Nephron (organoid): ENCODE measurements around the gene AZU1.
A peak's percentile ranks its signal among the peaks of the same experiment; 100 is the strongest.

Source experiments
- H3K27ac Mint-ChIP-seq, 3 experiments: 2 replicates each; pipeline ENCODE4 v1.8.0; 2020; ENCODE audit warnings: mixed read lengths in 3 of 3, mild to moderate bottlenecking in 2 of 3, moderate library complexity in 1 of 3
- H3K27me3 Mint-ChIP-seq: 2 replicates; pipeline ENCODE4 v1.8.0; 2021; ENCODE audit warnings: low read depth, mild to moderate bottlenecking, moderate library complexity, mixed read lengths
- H3K36me3 Mint-ChIP-seq: 2 replicates; pipeline ENCODE4 v1.8.0; 2020; ENCODE audit warnings: low read depth, mixed read lengths
- H3K4me1 Mint-ChIP-seq: 2 replicates; pipeline ENCODE4 v1.8.0; 2020; ENCODE audit warnings: mixed read lengths
- H3K4me3 Mint-ChIP-seq, 3 experiments: 2 replicates each; pipeline ENCODE4 v1.8.0; 2020; ENCODE audit warnings: mild to moderate bottlenecking in 3 of 3, mixed read lengths in 3 of 3, moderate library complexity in 2 of 3
- H3K9me3 Mint-ChIP-seq: 2 replicates; pipeline ENCODE4 v1.8.0; 2020; ENCODE audit warnings: mixed read lengths
- TF ChIP-seq, protein P1 (sequence below), 3 experiments: fragments of 200-600 bp; sonication (generic); IDR thresholded peaks; one replicate each; pipeline ENCODE4 v1.5.0; 2021; ENCODE audit warnings: antibody characterized with exemption in 3 of 3; ENCODE audit not compliant: unreplicated experiment in 3 of 3

AZU1 gene

DNA sequence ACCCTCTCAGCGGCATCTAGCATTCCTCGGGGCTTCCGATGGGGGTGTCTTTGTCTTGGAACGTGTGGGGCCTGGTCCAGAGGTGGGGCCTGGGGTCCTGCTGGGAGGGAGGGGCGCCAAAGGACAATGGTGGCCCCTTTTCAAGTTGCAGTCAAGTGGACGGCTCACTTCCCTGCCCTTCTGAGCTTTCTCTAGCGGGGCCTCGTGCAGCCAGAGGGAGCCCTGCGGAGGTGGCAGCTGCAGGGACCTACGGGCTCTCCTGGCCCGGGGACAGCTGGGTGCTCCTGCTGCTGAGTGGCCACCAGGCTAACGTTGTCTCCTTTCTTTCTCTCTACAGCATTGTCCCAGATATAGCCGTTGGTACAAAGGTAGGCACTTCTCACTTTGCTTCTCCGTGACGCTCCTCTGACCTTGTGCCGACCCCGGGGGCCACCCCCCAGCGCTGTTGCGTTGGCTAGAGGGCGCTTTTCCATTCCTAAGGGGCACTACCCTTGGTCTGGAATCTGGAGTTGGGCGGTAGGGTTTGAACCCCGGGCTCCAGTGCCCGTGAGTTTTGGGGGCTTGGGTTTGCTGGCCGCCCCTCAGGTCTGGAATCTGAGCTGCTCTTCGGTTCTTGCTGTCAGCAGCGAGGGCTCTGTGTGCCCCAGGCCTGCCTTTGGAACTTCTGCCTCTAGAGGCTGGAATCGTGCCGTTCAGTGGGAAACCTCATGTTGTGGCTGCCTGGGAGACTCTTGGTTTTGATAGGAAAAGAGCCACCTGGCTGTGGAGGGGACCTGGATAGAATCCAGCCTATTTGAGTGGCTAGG, 28.4 kb upstream of the AZU1 start:
- Mint-ChIP-seq H3K27me3 (no peaks in the 10 kb centered on the region), H3K4me3 (peak overlapping the region; percentile 96 to 98 (median 98)), H3K27ac (peak overlapping the region; percentile 91 to 98 (median 96)), H3K36me3 (peaks cover 32% of the 10 kb centered on the region), H3K9me3 (no peaks in the 10 kb centered on the region), H3K4me1 (peaks cover 53% of the 10 kb centered on the region)
- TF ChIP-seq, protein P1, sequence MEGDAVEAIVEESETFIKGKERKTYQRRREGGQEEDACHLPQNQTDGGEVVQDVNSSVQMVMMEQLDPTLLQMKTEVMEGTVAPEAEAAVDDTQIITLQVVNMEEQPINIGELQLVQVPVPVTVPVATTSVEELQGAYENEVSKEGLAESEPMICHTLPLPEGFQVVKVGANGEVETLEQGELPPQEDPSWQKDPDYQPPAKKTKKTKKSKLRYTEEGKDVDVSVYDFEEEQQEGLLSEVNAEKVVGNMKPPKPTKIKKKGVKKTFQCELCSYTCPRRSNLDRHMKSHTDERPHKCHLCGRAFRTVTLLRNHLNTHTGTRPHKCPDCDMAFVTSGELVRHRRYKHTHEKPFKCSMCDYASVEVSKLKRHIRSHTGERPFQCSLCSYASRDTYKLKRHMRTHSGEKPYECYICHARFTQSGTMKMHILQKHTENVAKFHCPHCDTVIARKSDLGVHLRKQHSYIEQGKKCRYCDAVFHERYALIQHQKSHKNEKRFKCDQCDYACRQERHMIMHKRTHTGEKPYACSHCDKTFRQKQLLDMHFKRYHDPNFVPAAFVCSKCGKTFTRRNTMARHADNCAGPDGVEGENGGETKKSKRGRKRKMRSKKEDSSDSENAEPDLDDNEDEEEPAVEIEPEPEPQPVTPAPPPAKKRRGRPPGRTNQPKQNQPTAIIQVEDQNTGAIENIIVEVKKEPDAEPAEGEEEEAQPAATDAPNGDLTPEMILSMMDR (IDR thresholded peaks at IDR 0.05; ENCODE audit: unreplicated experiment in 3 of 3) = peak in 2 of 3 experiments; percentile 7 to 21

DNA sequence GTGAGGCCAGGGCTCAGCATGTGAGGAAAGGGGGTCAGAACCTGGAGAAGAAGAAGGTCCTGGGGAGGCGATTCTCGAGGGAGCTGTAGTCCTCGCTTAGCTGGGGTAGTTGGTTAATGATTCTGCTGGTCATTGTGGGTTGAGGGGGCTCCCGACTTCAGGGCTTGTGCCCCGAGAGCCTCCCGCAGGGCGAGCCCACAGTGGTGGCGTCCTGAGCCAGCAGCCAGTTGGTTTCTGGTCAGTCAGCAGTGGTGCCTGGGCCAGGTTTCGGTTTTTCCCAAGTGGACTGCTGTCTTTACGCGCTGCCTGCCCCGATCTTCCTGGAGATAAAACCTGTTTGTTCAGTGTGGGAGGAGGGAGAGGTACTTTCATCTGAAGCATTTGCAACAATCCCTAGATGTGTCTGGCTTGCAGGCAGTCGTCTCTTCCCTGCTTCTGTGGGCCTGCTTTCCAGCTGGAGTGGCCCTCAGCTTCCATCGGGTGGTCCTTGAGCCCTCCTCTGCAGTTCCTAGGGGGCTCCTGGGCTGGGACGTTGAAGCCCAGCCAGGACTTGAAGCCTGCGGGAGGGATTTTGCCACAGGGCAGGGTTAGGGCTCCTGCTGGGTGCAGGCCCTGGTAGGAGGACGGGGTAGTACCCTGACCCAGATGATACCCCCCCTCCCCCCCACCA, 27.1 kb upstream of the AZU1 start:
- peaks cover 53% of the 10 kb centered on the region for H3K4me1 Mint-ChIP-seq
- peak overlapping the region; percentile 88 to 98 (median 91) for H3K27ac Mint-ChIP-seq
- H3K9me3 Mint-ChIP-seq = no peaks in the 10 kb centered on the region
- no peaks in the 10 kb centered on the region for H3K27me3 Mint-ChIP-seq
- peaks cover 35% of the 10 kb centered on the region for H3K36me3 Mint-ChIP-seq
- H3K4me3 Mint-ChIP-seq = peak overlapping the region; percentile 96 to 98 (median 98)
- TF ChIP-seq, protein P1 (IDR thresholded peaks at IDR 0.05; ENCODE audit: unreplicated experiment in 3 of 3) = no peak

DNA sequence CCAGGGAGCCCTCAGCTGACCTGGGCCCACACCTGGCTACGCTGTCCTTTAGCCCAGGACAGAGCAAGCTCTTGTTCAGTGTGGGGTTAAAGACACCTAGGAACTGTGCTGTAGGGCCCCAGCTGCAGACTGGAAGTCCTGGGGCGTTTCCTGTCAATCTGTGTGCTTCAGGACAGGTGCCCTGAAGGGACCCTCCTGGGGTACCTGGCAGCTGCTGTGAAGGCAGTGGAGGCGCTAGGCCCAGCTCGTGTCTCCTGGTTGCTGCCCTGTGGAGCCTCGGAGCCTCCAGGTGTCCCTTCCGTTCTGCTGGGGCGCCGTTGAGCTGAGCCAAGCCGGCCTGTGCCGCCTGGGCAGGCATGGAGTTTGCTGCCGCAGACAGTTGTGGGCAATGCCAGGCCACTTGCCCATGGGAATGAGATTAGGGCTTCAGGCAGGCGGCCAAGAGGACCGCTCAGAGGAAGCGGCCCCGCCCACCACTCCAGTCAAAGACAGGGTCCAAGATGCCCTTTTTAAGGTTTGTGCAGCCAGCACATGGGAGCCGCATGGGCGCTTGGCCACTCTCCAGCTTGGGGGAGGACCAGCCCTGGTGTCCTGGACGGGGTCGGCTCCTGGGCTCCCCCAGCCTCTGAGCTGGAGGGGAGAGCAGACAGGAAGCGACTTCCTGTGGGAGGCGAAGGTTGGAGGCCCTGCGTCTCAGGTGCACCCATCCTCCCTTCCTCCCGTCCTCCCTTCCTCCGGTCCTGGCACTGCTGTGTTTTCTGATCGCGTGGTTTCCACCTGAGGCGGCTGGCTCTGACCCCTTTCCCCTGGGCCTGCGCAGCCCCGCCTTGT, 26.4 kb upstream of the AZU1 start:
- TF ChIP-seq, protein P1 (IDR thresholded peaks at IDR 0.05; ENCODE audit: unreplicated experiment in 3 of 3) = no peak
- Mint-ChIP-seq H3K4me3 (peak overlapping the region; percentile 72 to 82 (median 78)), H3K27ac (peak overlapping the region; percentile 33 to 91 (median 88)), H3K36me3 (peaks cover 35% of the 10 kb centered on the region), H3K4me1 (peaks cover 53% of the 10 kb centered on the region), H3K27me3 (no peaks in the 10 kb centered on the region), H3K9me3 (no peaks in the 10 kb centered on the region)

DNA sequence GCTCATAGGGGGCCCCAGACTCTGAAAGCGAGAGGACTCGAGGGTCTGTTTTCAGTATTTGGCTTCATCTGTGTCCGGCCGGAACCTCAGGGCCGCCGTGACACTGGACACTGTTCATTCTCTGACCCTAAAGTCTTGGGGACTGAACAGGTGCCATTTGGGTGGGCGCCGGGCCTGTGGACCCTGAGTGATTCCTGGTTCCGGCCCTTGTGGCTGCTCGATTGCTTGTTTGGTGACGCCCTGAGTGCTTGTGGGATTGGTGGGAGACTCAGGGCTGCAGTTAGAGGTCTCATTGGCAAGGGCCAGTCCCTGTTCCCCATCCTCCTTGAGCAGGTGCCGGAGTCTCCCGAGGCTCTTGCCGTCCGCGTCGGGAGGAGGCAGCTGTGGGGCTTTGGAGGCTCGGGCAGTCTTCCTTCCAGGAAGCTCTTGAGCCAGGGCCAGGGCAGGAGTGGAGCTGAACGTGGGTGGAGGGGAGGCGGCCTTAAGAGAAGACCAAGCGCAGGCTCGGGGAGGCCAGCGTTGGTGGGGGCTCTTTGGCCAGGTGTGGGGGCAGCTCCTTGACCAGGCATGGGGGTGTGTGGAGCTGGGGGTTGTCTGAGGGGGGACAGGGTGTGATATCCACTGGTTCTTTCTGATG, 25.7 kb upstream of the AZU1 start:
- peaks cover 48% of the 10 kb centered on the region for H3K4me1 Mint-ChIP-seq
- H3K9me3 Mint-ChIP-seq = no peaks in the 10 kb centered on the region
- TF ChIP-seq, protein P1 (IDR thresholded peaks at IDR 0.05; ENCODE audit: unreplicated experiment in 3 of 3) = no peak
- H3K4me3 Mint-ChIP-seq = peak overlapping the region; percentile 72 to 82 (median 78)
- H3K36me3 Mint-ChIP-seq = peaks cover 40% of the 10 kb centered on the region
- H3K27me3 Mint-ChIP-seq = no peaks in the 10 kb centered on the region
- peak overlapping the region; percentile 86 to 91 (median 88) for H3K27ac Mint-ChIP-seq

DNA sequence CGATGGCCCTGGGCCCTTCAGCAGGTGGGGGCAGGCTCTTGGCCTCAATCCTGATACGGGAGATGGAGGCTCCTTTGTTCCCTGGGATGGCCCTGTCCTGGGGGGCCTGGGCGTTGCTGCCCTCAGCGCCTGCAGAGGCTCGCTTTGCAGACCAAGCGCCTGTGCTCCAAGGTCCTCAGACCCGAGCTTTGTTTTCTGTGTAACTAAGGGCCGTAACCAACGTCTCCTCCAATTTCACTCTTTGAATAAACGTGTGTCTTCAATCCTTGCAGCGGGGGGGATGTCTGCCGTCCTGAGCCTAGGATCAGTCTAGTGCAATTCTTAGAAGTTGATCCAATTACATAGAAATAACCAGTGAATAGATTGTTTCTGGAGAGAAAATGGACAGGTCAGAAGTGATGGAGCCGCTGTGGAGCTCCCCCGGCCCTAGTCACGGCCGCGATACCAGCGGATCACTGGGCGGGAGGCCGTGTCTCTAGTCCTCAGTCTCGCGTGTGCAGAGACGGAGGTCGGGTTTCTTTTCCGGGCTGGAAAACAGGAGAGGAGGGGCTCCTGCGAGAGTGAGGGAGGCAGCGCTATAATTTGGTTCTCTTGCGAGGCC, 25.0 kb upstream of the AZU1 start:
- H3K27me3 Mint-ChIP-seq = no peaks in the 10 kb centered on the region
- TF ChIP-seq, protein P1 (IDR thresholded peaks at IDR 0.05; ENCODE audit: unreplicated experiment in 3 of 3) = no peak
- H3K4me1 Mint-ChIP-seq = peaks cover 51% of the 10 kb centered on the region
- peak overlapping the region; percentile 86 to 91 (median 88) for H3K27ac Mint-ChIP-seq
- peaks cover 46% of the 10 kb centered on the region for H3K36me3 Mint-ChIP-seq
- H3K9me3 Mint-ChIP-seq = no peaks in the 10 kb centered on the region
- H3K4me3 Mint-ChIP-seq = peak overlapping the region; percentile 72 to 82 (median 78)
